Anterior cingulate cortex (tissue), 58 donors: Measurements from ENCODE around the gene KMO.
A peak's percentile ranks its signal among the peaks of the same experiment; 100 is the strongest.

Experiments
- DNase-seq, 58 donors: peaks; one replicate each; lab custom pipeline; 2025; lab: John Stamatoyannopoulos, UW

The KMO gene

GRCh38 chr1:241532162-241532531, at the start of gene KMO:
TSS of gene KMO (plus strand) at chr1:241532378. CDS start at chr1:241532445, 67 bp downstream.
- DNase-seq: no peak

GRCh38 chr1:241482761-241483250, 49.4 kb upstream of the KMO start:
- DNase-seq: no peak

GRCh38 chr1:241485145-241485544, 47.0 kb upstream of the KMO start:
- no peak for DNase-seq

GRCh38 chr1:241485554-241485992, 46.6 kb upstream of the KMO start:
- no peak for DNase-seq

GRCh38 chr1:241488739-241489138, 43.4 kb upstream of the KMO start:
- no peak for DNase-seq

GRCh38 chr1:241495741-241496140, 36.4 kb upstream of the KMO start:
- no peak for DNase-seq

- peak in 1 of 58 donors; percentile 18 for DNase-seq
Measured at GRCh38 chr1:241499910-241500309, 32.3 kb upstream of the KMO start.

- no peak for DNase-seq
Measured at GRCh38 chr1:241503444-241503843, 28.7 kb upstream of the KMO start.

- no peak for DNase-seq
Measured at GRCh38 chr1:241507189-241507863, 24.9 kb upstream of the KMO start.

GRCh38 chr1:241513378-241513777, 18.8 kb upstream of the KMO start:
- DNase-seq: no peak

GRCh38 chr1:241518476-241519307, 13.5 kb upstream of the KMO start:
- DNase-seq: peak in 9 of 58 donors; percentile 6 to 54 (median 38)

GRCh38 chr1:241519308-241520079, 12.7 kb upstream of the KMO start, which contains the start of gene FH:
TSS of gene FH (minus strand) at chr1:241519755. CDS start at chr1:241519722, 33 bp downstream.
- peak; percentile 76 to 98 (median 95) for DNase-seq

- no peak for DNase-seq
Measured at GRCh38 chr1:241520080-241520465, 12.1 kb upstream of the KMO start.

- DNase-seq: no peak
Measured at GRCh38 chr1:241521718-241522117, 10.5 kb upstream of the KMO start.

GRCh38 chr1:241525026-241525425, 7.2 kb upstream of the KMO start:
- no peak for DNase-seq

- no peak for DNase-seq
Measured at GRCh38 chr1:241527146-241527545, 5.0 kb upstream of the KMO start.

- peak in 2 of 58 donors; percentile 17 to 35 for DNase-seq
Measured at GRCh38 chr1:241531195-241532161, 700 bp upstream of the KMO start.

- no peak for DNase-seq
Measured at GRCh38 chr1:241532864-241533263, 686 bp downstream of the KMO start.

- DNase-seq: no peak
Measured at GRCh38 chr1:241533326-241534115, 1.3 kb downstream of the KMO start.
